HG03558 (cell line): Measurements from ENCODE around the gene NINL.

ENCODE experiments used
- ATAC-seq: cut with Tn5 transposase; IDR thresholded peaks from one replicate; pipeline ENCODE4 v1.9.1; 2021; ENCODE audit warnings: moderate number of reproducible peaks; ENCODE audit not compliant: unreplicated experiment; ENCODE audit errors: extremely low read depth

The NINL gene

DNA sequence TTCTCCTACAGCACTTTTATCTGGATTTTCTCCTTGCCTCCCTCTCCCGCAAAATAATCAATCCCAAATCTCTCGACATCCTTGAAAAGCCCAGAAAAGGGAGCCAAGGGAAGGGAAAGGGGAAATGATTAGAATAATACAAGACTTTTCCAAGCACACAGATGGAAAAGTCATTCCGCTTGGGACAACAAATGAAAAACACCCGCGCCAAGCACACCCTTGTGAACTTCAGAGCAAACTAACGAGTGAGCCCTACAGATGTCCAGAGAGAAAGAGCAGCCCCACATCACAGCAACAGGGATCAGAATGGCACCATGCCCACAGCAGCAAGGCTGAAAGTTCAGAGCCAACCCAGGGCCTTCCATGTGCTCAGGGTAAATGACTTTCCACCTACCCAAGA, 49.6 kb downstream of the NINL start:
- ATAC-seq: no peak

DNA sequence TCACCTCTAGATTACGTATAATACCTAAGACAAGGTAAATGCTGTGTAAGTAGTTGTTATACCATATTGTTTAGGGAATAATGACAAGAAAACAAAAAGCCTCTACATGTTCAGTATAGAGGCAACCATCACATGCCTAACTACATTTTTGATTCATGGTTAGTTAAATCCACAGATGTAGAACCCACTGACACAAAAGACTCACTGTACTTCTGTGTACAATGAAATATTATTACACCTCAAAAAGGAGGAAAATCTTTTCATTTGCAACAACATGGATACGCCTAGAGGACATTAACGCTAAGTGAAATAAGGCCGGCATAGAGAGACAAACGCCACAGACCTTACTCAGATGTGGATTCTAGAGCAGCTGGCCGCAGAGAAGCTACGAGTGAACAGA, 50.5 kb downstream of the NINL start:
- ATAC-seq: no peak

DNA sequence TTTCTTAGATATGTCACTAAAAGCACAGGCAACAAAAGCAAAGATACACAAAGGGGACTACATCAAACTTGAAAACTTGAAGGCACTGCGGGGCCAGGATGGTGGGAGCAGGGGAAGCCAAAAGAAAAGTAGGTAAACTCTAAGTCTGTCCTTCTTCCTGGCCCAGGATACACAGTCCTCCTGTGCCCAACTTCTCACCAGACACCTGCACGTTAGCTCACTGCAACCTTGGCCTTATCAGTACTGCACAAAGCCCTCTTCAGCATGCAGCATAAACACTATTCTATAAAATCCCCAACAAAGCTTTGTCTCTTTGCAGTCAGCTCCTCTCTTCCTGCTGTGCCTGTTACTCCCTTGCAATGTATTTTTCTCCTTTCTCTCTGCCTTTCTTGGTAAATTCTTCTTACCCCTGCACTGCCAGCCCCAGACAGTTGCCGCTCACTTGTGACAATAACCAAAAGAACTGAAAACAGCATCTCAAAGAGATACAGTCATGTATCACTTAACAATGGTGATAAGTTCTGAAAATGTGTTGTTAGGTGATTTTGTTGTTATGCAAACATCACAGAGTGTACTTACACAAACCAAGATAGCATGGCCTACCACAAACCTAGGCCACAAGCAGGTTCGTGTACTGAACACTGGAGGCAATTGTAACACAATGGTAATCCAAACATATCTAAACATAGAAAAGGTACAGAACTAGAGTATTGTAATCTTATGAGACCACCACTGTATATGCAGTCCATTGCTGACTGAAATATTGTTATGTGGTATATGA, 51.2 kb downstream of the NINL start:
- ATAC-seq: no peak

DNA sequence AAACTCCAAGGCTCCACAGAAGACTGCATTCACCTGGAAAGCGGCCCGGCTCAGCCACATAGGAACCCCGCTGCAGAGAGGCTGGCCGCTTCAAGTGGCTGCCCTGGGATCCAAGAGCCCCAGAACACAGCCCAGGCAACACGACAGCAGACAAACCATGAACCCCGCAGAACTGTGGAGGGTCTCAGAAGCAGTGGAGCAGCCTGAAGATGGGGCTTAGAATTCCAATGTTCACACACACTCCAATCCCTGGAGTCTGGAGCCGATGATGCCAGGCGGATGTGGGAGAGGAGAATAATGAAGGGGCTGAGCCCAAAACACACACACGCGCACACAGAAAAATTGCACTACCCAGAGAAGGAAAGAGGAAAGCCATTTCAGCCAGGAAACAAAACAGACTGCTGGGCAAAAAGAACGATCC, 52.4 kb downstream of the NINL start:
- no peak for ATAC-seq

DNA sequence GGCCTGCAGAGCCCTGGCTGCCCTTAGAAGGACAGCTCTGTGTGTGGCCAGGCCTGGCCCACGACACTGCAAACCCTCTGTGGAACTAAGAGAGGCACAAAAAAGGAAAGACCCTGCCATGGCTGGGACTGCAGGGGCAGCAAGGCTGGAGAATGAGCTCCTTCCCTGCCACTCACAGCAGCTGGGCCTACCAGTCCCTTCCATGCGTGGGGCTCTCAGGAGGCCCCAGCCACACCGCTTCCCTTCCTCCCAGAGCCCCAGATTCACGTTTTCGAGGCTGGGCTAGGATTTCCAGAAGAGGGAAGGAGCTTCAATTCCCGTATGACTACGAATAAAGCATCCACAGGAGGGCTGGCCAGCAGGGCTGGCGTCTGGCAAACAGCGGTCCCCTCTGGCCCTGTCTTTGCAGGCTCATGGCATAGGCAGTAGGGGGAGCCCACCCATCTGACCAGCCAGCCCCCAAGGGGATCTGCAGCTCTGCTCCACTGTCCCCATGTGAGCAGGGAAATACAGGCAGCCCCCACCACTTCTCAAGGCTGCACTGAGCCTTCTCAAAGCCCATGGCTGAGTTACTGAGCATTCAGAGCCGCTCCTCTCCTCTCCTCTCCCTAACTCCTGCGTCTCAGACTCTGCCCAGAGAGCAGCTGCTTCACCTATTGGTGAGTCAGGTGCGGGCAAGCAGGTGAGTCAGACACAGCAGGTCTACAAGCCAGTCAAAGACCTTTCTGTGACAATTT, 53.1 kb downstream of the NINL start:
- ATAC-seq: no peak

DNA sequence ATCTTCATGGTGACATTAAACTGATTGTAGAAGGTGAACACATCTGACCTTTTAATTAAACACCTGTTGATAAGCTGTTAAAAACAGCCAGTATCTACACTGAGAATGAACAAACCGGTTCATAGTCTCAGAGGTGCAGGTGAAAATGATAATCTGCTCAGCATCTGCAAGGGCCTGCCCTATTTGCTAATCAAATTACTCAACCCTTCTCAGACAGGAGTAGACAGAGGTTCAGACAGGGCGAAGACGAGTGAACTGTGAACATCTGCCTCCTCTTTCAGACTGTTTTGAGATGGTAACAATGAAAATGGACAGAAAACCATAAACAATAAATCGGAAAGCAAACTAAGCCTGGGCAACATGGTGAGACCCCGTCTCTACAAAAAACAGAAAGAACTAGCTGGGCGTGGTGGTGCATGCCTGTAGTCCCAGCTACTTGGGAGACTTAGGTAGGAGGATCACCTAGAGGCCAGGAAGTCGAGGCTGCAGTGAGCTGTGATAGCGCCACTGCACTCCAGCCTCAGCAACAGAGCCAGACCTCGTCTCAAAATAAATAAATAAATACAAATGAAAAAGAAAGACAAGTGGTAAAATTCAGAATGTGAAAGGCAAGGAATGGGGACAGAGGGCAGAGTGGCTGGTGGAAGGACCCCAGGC, 55.9 kb downstream of the NINL start:
- ATAC-seq: no peak

DNA sequence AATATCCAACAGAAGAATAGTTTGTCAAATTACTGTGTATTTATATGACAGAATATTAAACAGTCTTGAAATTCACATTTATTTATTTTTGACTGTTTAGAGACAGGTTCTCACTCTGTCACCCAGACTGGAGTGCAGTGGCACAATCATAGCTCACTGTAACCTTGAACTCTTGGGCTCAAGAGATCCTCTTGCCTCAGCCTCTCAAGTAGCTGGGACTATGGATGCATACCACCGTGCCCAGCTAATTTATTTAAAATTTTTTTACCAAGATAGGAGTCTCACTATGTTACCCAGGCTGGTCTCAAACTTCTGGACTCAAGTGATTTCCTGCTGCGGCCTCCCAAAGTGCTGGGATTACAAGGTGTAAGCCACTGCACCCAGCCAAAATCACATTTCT, 57.4 kb downstream of the NINL start:
- no peak for ATAC-seq

DNA sequence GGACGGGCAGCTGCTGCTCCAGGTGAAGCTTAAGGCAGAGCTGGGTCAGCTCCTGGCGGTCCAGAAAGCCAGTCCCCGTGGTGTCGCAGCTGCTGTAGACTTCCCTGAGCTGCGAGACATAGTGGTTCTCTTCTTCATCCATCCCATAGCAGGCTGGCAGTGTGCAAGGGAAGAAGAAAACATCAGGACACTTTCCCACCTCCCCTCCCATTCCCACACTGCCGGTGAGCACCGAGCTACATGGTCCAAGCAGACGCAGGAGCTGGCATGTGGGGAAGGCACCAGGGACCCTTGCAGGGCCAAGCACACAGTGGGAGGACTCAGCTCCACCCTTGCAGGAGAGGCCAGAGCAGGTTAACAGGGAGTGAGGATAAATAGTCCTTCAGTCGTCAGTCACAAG, 58.9 kb downstream of the NINL start:
- ATAC-seq: no peak

DNA sequence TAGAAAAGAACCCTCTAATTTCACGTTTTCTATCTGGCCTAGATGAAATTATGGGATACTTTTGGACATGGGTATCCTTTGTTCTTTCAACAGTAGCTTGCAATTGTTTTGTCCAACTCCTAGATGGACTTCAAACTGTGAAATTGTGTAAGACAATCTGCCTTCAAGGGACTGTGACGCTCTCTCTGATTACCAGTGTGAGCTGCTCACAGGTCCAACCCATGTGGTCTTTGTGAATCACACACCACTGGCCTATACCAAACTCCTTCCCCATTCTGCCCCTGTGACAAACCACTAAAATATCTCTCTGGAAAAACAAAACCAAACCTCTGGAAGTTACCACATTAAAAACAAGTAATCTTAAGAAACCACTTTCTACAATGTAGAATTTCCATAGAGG, 59.5 kb downstream of the NINL start:
- ATAC-seq: no peak

DNA sequence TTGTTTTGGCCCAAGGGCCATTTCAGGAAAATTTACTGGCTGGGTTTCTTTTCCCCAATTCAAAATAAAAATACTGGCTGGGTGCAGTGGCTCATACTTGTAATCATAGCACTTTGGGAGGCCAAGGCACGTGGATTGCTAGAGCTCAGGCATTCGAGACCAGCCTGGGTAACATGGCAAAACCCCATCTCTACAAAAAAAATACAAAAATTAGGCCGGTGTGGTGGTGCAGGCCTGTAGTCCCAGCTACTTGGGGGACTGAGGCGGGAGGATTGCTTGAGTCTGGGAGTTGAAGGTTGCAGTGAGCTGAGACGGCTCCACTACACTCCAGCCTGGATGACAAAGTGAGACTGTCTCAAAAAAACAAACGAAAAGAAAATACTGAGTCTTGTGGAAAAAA, 60.0 kb downstream of the NINL start:
- no peak for ATAC-seq

DNA sequence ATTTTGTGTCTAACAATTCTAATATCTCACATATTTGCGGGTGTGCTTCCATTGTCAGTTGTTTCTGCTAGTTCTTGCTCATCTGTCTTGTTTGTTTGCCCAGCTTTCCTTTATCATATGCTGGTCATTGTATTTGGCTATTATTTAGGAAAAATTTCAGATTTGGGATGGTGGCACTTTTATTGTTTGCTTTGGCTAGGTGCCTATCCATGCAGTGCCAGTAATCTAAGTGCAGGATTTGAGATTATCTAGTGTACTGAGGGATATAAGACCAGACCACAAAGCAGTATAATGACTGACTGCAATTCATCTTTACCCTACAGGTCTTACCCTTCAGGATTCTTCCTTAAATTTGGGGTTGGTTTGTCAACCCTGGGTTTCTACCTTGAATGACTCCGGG, 63.9 kb downstream of the NINL start:
- no peak for ATAC-seq

DNA sequence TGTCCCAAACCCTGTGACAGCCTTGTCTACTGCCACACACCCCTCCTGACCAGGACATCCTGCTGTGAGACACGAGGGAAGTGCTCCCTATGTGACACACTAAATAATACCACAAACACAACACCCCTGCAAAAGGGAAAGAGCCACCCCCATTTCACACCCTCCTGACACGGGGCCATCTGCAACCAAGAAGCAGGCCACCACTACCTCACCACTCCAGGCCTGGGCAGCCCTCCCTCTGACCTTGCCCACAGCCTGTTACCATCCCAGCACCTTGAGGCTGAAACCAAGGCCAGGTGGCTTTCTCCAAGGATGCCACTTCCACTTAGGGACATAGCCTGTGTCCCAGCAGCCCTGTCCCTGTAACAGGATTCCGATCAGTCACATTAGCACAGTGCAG, 68.2 kb downstream of the NINL start:
- ATAC-seq: no peak

DNA sequence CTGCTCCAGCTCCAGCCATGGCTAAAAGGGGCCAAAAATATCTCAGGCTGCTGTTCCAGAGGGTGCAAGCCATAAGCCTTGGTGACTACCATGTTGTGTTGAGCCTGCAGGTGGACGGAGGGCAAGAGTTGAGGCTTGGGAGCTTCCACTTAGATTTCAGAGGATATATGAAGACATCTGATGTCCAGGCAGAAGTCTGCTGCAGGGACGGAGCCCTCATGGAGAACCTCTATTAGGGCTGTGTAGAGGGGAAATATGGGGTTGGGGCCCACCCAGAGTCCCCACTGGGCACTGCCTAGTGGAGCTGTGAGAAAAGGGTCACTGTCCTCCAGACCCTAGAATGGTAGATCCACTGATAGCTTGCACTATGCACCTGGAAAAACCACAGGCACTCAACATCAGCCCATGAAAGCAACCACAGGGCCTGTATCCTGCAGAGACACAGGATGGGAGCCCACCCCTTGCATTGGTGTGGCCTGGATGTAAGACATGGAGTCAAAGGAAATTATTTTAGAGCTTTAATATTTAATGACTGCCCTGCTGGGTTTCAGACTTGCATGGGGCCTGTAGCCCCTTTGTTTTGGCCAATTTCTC, 70.5 kb downstream of the NINL start:
- no peak for ATAC-seq

DNA sequence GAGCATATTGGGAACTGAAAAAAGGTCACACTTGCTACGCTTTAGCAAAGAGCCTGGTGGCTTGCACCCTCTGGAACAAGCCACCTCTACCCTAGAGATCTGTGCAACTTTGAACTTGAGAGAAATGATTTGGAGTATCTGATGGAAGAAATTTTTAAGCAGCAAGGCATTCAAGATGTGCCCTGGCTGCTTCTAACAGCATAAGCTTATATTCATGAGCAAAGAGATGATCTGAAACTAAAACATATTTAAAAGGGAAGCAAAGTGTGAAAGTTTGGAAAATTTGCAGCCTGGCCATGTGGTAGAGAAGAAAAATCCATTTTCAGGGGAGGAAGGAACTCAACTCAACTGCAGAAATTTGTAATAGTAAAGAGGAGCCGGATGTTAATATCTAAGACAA, 71.1 kb downstream of the NINL start:
- ATAC-seq: no peak

DNA sequence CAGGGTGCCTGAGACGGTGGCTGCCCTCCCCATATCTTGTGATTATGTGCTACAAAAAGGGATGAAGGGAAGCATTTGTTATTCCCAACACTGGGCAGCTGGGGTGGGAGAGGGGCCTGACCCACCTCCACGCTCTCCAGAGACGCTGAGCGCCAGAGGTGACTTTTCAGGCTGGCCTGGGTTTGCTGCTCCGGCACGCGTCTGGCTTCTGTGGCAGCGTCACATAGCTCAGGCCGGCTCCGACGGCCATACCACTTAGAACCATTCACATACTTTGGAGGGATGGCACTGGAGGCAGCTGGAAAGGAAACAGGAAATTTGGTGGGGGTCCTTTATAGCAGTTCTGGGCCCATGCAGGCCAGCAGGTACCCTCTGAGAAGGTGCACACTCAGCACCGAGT, 72.6 kb downstream of the NINL start:
- no peak for ATAC-seq

DNA sequence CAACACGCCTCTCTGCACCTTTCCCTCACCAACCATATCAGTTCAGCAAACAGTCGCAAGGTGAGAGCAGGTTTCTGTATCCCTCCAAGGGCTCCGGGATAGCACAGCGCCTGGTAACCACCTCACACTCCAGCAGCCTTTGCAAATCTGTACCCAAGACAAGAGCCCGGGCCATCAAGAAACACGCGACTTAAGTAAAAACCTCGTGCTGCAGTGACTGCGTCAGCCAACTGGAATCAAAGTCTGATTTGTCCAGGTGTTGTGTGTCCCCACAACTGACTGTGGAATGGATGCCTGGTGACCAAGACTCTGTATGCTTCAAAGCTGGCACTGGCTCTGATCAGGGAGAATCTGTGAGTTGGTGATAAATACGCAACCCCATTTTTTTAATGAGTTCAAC, 74.1 kb downstream of the NINL start:
- ATAC-seq: no peak

DNA sequence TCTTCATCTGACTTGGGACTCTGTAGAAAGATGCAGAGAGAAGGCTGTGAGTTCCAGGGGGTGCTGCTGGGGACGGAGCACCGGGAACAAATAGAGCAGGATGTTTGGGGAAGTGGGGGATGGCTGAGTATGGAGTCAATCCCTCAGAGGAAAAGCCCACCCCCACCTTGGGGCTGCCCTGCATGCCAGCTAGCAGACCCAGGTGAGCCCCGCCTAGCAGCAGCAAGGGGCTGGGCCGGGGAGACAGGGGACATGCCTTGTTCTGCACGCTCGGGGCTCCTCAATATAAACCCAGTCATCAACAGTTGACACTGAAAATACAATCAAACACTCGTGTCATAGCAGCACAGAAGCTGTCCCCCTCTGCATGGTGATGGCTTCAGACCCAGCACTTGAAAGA, 74.6 kb downstream of the NINL start:
- ATAC-seq: no peak

DNA sequence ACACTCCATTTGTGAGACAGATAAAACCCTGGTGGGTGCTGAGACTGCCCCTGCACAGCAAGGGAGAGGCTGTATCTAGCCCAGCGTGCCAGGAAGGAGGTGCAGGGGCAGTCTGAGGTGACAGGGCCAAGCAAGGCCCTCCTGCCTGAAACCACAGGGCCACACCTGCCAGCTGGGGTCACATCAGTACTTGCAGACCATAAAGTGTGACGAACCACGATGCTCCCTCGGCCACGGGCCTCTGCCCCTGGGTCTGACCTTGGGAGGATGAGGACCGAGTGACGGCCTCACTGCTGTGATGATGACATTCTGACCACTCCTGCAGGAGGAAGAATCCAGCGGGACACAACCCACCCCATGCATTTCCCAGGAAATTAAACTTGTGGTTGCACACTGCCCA, 75.1 kb downstream of the NINL start:
- ATAC-seq: no peak

DNA sequence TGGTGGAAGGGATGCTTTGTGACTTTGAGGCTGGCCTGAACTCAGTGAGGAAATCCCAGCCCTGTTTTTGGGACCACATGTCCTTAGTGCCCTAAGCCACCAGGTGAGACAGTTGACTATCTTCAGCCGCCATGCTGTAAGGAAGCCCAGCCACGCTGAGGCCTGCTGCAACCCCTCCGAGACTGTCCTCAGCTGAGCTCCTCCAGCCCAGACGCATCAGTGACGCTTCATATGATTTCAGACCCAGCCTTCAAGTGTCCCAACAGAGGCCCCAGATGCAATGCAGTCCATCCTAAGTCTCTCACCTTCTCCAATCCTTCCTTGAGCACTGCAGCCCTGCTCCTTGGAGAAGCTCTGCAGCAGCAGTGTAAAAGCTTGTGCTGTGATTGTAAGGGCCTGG, 76.2 kb downstream of the NINL start:
- no peak for ATAC-seq

DNA sequence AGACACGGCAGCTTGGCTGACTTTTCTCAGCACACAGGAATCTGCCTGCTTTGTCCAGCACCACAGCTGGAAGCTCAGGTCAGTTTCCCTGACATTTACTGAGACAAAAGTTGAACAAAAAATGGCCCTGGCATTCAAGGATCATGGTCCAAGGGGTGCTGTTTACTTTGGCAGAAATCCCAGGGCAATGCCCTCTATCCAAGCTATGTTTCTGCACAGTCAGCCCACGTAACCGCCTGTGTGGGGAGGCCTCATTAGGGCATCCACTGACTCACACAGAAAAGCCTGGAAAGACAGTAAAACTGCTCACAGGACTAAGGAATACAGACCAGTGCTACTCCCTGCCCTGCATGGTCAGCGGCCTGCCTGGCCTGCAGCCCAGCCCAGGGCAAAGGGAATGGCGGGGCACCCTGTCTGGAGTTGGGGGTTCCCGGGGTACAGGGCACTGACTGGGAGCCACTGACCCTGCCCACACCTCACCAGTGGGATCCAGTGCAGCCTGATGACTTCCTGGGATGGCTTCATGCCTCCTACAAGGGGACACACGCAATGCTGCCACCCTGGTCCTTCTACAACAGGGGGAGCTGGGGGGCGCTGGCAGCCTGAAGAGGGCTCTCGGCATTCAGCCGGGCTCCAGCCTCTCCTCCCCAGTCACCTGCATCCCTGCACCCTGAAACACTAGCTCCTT, 77.1 kb downstream of the NINL start:
- ATAC-seq: no peak
